ENCODE data around the gene C9.

- TF ChIP-seq CTCF (IDR thresholded peaks at IDR 0.05) (no peak), POLR2A (IDR thresholded peaks at IDR 0.05) (no peak)
Measured at GRCh38 chr5:39400713-39401578, 36.7 kb upstream of the C9 start.
